OCI-LY3 (cell line): ENCODE measurements around the gene GPR160.

Experiments used
- H2AFZ ChIP-seq: fragments of 200-600, 300-600 bp; shearing (Covaris generic); 2 replicates; pipeline ENCODE4 v1.6.0; 2014; ENCODE audit warnings: antibody characterized with exemption, low read depth, low read length
- H3K27ac ChIP-seq: fragments of 200-600, 300-600 bp; sonication (generic); 2 replicates; pipeline ENCODE4 v1.5.1; 2014; ENCODE audit warnings: mild to moderate bottlenecking, low read length, moderate library complexity, mixed read lengths
- H3K27me3 ChIP-seq: fragments of 200-600, 300-600 bp; sonication (generic); 2 replicates; pipeline ENCODE4 v1.6.1; 2014; ENCODE audit warnings: low read depth, low read length, mixed read lengths
- H3K36me3 ChIP-seq: fragments of 200-600, 300-600 bp; sonication (generic); replicated peaks from 2 replicates; pipeline ENCODE3; 2014; ENCODE audit warnings: low read depth, low read length, mixed read lengths
- H3K4me1 ChIP-seq: fragments of 300-600, 200-600 bp; sonication (generic); 2 replicates; pipeline ENCODE4 v1.6.1; 2014; ENCODE audit warnings: low read length, mixed read lengths
- H3K4me2 ChIP-seq: fragments of 200-600, 300-600 bp; sonication (generic); 2 replicates; pipeline ENCODE4 v1.6.1; 2014; ENCODE audit warnings: low read length, mixed read lengths
- H3K4me3 ChIP-seq: fragments of 300-600, 200-600 bp; sonication (generic); 2 replicates; pipeline ENCODE4 v1.5.1; 2014; ENCODE audit warnings: antibody characterized with exemption, mild to moderate bottlenecking, low read length, moderate library complexity
- H3K79me2 ChIP-seq: fragments of 300-600, 200-600 bp; shearing (Covaris generic); 2 replicates; pipeline ENCODE4 v1.6.1; 2014; ENCODE audit warnings: mild to moderate bottlenecking, low read length, mixed read lengths
- H3K9ac ChIP-seq: fragments of 300-600, 200-600 bp; shearing (Covaris generic); 2 replicates; pipeline ENCODE4 v1.6.0; 2014; ENCODE audit warnings: mild to moderate bottlenecking, low read length, moderate library complexity
- H3K9me3 ChIP-seq: fragments of 200-600, 300-600 bp; shearing (Covaris generic); 2 replicates; pipeline ENCODE4 v1.6.1; 2014; ENCODE audit warnings: low read length, mixed read lengths; ENCODE audit not compliant: insufficient read depth
- H4K20me1 ChIP-seq: fragments of 200-600, 300-600 bp; sonication (generic); 2 replicates; pipeline ENCODE4 v1.6.1; 2016; ENCODE audit warnings: low read length, mixed read lengths; ENCODE audit not compliant: insufficient read depth
- CTCF ChIP-seq: fragments of 200-600, 300-600 bp; sonication (generic); IDR thresholded peaks from 2 replicates; pipeline ENCODE4 v1.5.1; 2014; ENCODE audit warnings: antibody characterized with exemption, low read length, low read depth
- EZH2phosphoT487 ChIP-seq: fragments of 200-600 bp; shearing (Covaris generic); IDR thresholded peaks from 2 replicates; pipeline ENCODE4 v1.6.1; 2018; ENCODE audit warnings: antibody characterized with exemption, mixed run types, low read depth

Gene GPR160

GRCh38 chr3:170117134-170117533 lies 79.3 kb downstream of the GPR160 start:
- H3K79me2 ChIP-seq, result no peaks in the 10 kb centered on the region
- H3K9me3 ChIP-seq, result no peaks in the 10 kb centered on the region
- H3K9ac ChIP-seq, result no peak overlapping the region
- no peaks in the 10 kb centered on the region for H3K4me1 ChIP-seq
- H3K4me3 ChIP-seq, result no peak overlapping the region
- H3K27ac ChIP-seq, result no peak overlapping the region
- no peak overlapping the region for H2AFZ ChIP-seq
- TF ChIP-seq EZH2phosphoT487 (no peak), CTCF (no peak)
- H3K4me2 ChIP-seq, result no peak overlapping the region
- H4K20me1 ChIP-seq, result 0 out of 2 replicates have a peak, but pooled peaks cover 3% of the 10 kb centered on the region
- H3K27me3 ChIP-seq, result no peaks in the 10 kb centered on the region
- H3K36me3 ChIP-seq, result peaks cover 41% of the 10 kb centered on the region

GRCh38 chr3:170128259-170128976 lies 90.6 kb downstream of the GPR160 start:
- no peak overlapping the region for H3K4me3 ChIP-seq
- H3K4me2 ChIP-seq, result no peak overlapping the region
- peaks cover 21% of the 10 kb centered on the region for H3K4me1 ChIP-seq
- H2AFZ ChIP-seq, result no peak overlapping the region
- no peaks in the 10 kb centered on the region for H3K9me3 ChIP-seq
- H3K79me2 ChIP-seq, result no peaks in the 10 kb centered on the region
- H3K27me3 ChIP-seq, result no peaks in the 10 kb centered on the region
- peaks cover 31% of the 10 kb centered on the region for H3K36me3 ChIP-seq
- TF ChIP-seq CTCF (no peak), EZH2phosphoT487 (no peak)
- H3K9ac ChIP-seq, result no peak overlapping the region
- H3K27ac ChIP-seq, result no peak overlapping the region
- H4K20me1 ChIP-seq, result peaks cover 14% of the 10 kb centered on the region

GRCh38 chr3:170128977-170129431 lies 91.2 kb downstream of the GPR160 start:
- TF ChIP-seq CTCF (no peak), EZH2phosphoT487 (no peak)
- no peak overlapping the region for H3K4me2 ChIP-seq
- H3K27ac ChIP-seq, result no peak overlapping the region
- no peaks in the 10 kb centered on the region for H3K27me3 ChIP-seq
- peaks cover 14% of the 10 kb centered on the region for H4K20me1 ChIP-seq
- no peaks in the 10 kb centered on the region for H3K9me3 ChIP-seq
- H3K79me2 ChIP-seq, result no peaks in the 10 kb centered on the region
- no peak overlapping the region for H3K9ac ChIP-seq
- peaks cover 21% of the 10 kb centered on the region for H3K4me1 ChIP-seq
- H2AFZ ChIP-seq, result no peak overlapping the region
- H3K4me3 ChIP-seq, result no peak overlapping the region
- H3K36me3 ChIP-seq, result peaks cover 36% of the 10 kb centered on the region

GRCh38 chr3:170130532-170130931 lies 92.7 kb downstream of the GPR160 start:
- H3K9me3 ChIP-seq, result no peaks in the 10 kb centered on the region
- H3K4me3 ChIP-seq, result no peak overlapping the region
- H3K27me3 ChIP-seq, result no peaks in the 10 kb centered on the region
- no peak overlapping the region for H2AFZ ChIP-seq
- no peak overlapping the region for H3K27ac ChIP-seq
- no peak for TF ChIP-seq EZH2phosphoT487
- TF ChIP-seq CTCF, result no peak
- no peak overlapping the region for H3K4me2 ChIP-seq
- peaks cover 21% of the 10 kb centered on the region for H3K4me1 ChIP-seq
- H3K9ac ChIP-seq, result no peak overlapping the region
- no peaks in the 10 kb centered on the region for H3K79me2 ChIP-seq
- peaks cover 46% of the 10 kb centered on the region for H3K36me3 ChIP-seq
- peaks cover 9% of the 10 kb centered on the region for H4K20me1 ChIP-seq
